WERI-Rb-1 (cell line): ENCODE measurements around the gene PLCD3.

Experiments
- DNase-seq: peaks from one replicate; pipeline ENCODE4 v3.0.0-alpha.2; 2020
- H3K27ac ChIP-seq: fragments of 250-450 bp; sonication (Bioruptor Pico); 2 replicates; pipeline ENCODE4 v1.5.1; 2020; ENCODE audit warnings: mild to moderate bottlenecking, moderate library complexity
- H3K27me3 ChIP-seq: fragments of 250-450 bp; sonication (Bioruptor Pico); 2 replicates; pipeline ENCODE4 v1.5.1; 2021; ENCODE audit warnings: mild to moderate bottlenecking, low read depth, moderate library complexity; ENCODE audit not compliant: insufficient read depth, severe bottlenecking
- H3K36me3 ChIP-seq: fragments of 250-450 bp; sonication (Bioruptor Pico); 2 replicates; pipeline ENCODE4 v1.5.1; 2020; ENCODE audit warnings: mild to moderate bottlenecking, moderate library complexity
- H3K4me3 ChIP-seq: 2 replicates; pipeline ENCODE4 v1.5.1; 2011; ENCODE audit warnings: low read depth, mild to moderate bottlenecking, control low read depth, low read length
- H3K9me3 ChIP-seq: fragments of 250-450 bp; sonication (Bioruptor Pico); 2 replicates; pipeline ENCODE4 v1.5.1; 2021; ENCODE audit warnings: mild to moderate bottlenecking, moderate library complexity; ENCODE audit not compliant: severe bottlenecking
- TF ChIP-seq, protein P1 (sequence below): IDR thresholded peaks from 2 replicates; pipeline ENCODE4 v1.5.1; 2011; ENCODE audit warnings: low read depth, mild to moderate bottlenecking, control low read depth, inconsistent platforms, low read length

PLCD3 gene

DNA sequence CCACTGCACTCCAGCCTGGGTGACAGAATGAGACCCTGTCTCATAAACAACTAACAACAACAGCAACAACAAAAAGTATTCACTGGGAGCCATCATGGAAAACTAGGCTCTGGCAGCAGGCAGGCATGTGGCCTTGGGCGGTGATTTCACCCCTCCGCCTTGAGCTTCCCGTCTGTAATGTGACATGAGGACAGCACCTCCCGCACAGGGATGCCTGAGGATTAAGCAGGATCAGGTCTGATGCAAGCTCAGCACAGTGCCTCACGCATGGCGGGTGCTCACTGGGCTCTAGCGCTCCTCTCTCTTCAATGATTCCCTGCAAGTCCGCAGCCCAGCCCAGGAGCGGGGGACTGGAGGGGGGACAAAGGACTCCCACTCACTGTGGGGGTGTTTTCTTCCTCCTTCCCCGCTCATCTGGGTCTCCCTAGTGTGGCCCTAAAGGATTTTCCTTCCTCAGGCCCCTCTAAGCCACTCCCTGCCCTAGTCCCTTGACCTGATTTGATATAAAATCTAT lies 2.8 kb downstream of the PLCD3 start:
- peak overlapping the region; percentile 84 for H3K27ac ChIP-seq
- TF ChIP-seq, protein P1, sequence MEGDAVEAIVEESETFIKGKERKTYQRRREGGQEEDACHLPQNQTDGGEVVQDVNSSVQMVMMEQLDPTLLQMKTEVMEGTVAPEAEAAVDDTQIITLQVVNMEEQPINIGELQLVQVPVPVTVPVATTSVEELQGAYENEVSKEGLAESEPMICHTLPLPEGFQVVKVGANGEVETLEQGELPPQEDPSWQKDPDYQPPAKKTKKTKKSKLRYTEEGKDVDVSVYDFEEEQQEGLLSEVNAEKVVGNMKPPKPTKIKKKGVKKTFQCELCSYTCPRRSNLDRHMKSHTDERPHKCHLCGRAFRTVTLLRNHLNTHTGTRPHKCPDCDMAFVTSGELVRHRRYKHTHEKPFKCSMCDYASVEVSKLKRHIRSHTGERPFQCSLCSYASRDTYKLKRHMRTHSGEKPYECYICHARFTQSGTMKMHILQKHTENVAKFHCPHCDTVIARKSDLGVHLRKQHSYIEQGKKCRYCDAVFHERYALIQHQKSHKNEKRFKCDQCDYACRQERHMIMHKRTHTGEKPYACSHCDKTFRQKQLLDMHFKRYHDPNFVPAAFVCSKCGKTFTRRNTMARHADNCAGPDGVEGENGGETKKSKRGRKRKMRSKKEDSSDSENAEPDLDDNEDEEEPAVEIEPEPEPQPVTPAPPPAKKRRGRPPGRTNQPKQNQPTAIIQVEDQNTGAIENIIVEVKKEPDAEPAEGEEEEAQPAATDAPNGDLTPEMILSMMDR = 0 out of 2 replicates have a peak, but pooled peaks have one; percentile 0
- no peaks in the 10 kb centered on the region for H3K27me3 ChIP-seq
- peak; percentile 98 for DNase-seq
- peak overlapping the region; percentile 21; the same call in 1 of the 2 replicates for H3K4me3 ChIP-seq
- H3K9me3 ChIP-seq = no peaks in the 10 kb centered on the region
- H3K36me3 ChIP-seq = peaks cover 4% of the 10 kb centered on the region; the same call in 1 of the 2 replicates

DNA sequence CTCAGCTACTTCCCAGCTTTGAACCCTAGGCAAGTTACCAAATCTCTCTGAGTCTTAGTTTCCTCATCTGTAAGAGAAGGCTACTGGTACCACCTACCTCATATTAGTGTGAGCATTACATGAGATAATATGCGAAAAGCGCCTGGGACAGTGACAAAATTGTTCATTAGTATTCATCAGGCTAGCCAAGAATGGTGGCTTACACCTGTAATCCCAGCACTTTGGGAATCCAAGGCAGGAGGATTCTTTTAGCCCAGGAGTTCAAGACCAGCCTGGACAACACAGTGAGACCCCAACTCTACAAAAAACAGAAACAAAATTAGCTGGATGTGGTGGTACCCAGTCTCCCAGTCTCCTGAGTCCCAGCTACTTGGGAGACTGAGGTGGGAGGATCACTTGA lies 3.3 kb downstream of the PLCD3 start:
- Histone ChIP-seq H3K27me3 (no peaks in the 10 kb centered on the region), H3K36me3 (peaks cover 4% of the 10 kb centered on the region; the same call in 1 of the 2 replicates), H3K4me3 (no peak overlapping the region), H3K9me3 (no peaks in the 10 kb centered on the region), H3K27ac (peak overlapping the region; percentile 84)
- no peak for DNase-seq
- TF ChIP-seq, protein P1 = no peak

DNA sequence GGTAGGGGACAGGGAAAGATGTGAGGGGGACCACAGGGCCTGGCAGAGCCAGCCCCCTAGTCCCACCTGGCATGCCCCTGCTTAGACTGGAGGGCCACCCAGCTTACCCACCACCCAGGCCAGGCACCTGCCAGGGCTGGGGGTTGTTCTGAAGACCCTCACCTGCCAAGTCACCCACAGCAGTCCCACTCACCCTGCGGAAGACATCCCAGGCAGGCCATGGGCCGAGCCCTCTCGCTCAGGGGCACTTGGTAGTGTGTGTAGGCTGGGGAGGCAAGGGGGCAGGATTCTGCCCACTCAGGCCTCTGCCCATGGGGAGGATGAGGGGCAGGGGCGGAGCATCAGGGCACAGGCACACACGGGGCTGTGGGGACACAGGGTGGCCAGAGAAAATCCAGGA lies 4.0 kb downstream of the PLCD3 start:
- H3K27ac ChIP-seq = peak overlapping the region; percentile 84
- DNase-seq = no peak
- TF ChIP-seq, protein P1 = no peak

DNA sequence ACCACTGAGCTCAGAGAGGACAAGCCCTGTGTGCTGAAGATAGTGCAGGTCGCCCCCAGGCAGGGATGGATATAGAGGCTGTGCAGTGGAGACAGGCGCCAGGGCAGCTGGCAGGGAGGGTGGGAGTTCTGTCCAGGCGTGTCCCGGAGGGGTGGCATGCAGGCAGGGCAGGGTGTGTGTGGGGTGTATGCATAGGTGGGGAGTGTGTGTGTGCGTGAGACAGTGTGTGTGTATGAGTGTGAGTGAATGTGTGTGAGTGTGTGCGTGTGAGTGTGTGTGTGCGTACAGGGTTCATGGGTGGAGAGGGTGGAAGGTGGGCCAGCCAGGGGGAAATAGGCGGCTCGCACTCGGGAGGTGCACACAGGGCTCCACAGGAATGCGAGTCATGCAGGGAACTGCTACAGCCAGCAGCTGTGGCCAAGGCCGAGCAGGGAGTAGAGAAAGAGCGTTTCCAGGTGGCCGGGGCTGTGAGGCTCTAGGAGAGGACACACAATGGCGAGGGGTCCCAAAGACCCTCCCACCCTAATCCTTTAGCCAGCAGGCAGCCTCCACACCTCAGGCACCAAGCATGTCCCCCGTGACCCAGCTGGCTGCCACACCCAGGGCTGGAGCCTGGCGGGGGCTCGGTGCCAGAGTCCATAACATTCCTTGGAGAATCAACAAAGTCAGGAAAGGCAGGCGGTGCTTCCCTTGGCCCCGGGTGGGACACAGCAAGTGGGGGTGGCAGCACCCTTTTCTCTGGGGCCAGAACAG lies 4.6 kb downstream of the PLCD3 start:
- no peaks in the 10 kb centered on the region for H3K9me3 ChIP-seq
- no peak overlapping the region for H3K4me3 ChIP-seq
- DNase-seq = no peak
- H3K27me3 ChIP-seq = no peaks in the 10 kb centered on the region
- peak overlapping the region; percentile 84 for H3K27ac ChIP-seq
- peaks cover 4% of the 10 kb centered on the region; the same call in 1 of the 2 replicates for H3K36me3 ChIP-seq
- TF ChIP-seq, protein P1 = no peak

More for the DNA sequence above, 4.0 kb downstream of the PLCD3 start:
- Histone ChIP-seq H3K36me3 (peaks cover 4% of the 10 kb centered on the region; the same call in 1 of the 2 replicates), H3K4me3 (no peak overlapping the region), H3K27me3 (no peaks in the 10 kb centered on the region), H3K9me3 (no peaks in the 10 kb centered on the region)

DNA sequence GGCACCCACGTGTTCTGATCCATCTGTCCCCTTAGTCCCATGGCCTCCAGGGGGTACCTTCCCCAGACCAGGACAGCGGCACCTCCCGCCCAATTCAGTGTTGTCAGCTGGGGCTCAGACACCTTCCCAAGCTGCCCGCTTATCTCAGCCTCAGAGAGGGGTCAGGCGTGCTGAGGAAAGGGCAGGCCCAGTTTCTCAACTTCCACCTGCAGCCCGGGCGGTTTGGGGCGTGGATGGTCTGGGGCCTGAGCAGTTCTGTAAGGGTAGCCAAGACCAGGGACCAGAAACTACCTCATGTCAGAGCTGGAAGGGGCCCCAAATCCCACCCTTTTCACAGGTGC lies 5.1 kb downstream of the PLCD3 start:
- DNase-seq = no peak
- H3K4me3 ChIP-seq = no peak overlapping the region
- TF ChIP-seq, protein P1 = no peak
- peak overlapping the region; percentile 84 for H3K27ac ChIP-seq
- no peaks in the 10 kb centered on the region for H3K9me3 ChIP-seq
- no peaks in the 10 kb centered on the region for H3K27me3 ChIP-seq
- peaks cover 4% of the 10 kb centered on the region; the same call in 1 of the 2 replicates for H3K36me3 ChIP-seq
